HL-60 (cell line): ENCODE results near the gene PTPN9.

Source experiments
- DNase-seq, 2 experiments: peaks; one replicate each; pipeline ENCODE4 v3.0.0-alpha.2; 2010 to 2020; ENCODE audit warnings: low read depth in 1 of 2, low spot score in 1 of 2
- H3K27ac ChIP-seq: fragments of 250-450 bp; sonication (Bioruptor Pico); replicated peaks from 2 replicates; pipeline ENCODE4 v1.5.1; 2020; ENCODE audit warnings: mild to moderate bottlenecking, moderate library complexity
- H3K27me3 ChIP-seq: fragments of 250-450 bp; sonication (Bioruptor Pico); 2 replicates; pipeline ENCODE4 v1.5.1; 2021; ENCODE audit warnings: mild to moderate bottlenecking, moderate library complexity; ENCODE audit not compliant: insufficient read depth, poor library complexity, severe bottlenecking
- H3K4me3 ChIP-seq: replicated peaks from 2 replicates; pipeline ENCODE4 v1.5.1; 2011; ENCODE audit warnings: mild to moderate bottlenecking, control low read depth, low read length; ENCODE audit not compliant: insufficient read depth
- CTCF ChIP-seq: IDR thresholded peaks from one replicate; pipeline ENCODE4 v1.5.1; 2011; ENCODE audit warnings: low read length, control low read depth, inconsistent platforms; ENCODE audit not compliant: insufficient read depth
- GABPA ChIP-seq: IDR thresholded peaks from 2 replicates; pipeline ENCODE4 v1.6.1; 2012; ENCODE audit warnings: low read depth
- POLR2AphosphoS5 ChIP-seq: IDR thresholded peaks from 2 replicates; pipeline ENCODE4 v1.6.1; 2012; ENCODE audit warnings: low read depth
- REST ChIP-seq: IDR thresholded peaks from 2 replicates; pipeline ENCODE4 v1.6.1; 2012; ENCODE audit warnings: low read depth; ENCODE audit not compliant: insufficient replicate concordance
- SPI1 ChIP-seq: IDR thresholded peaks from 2 replicates; pipeline ENCODE4 v1.6.1; 2012; ENCODE audit warnings: low read depth, mild to moderate bottlenecking, borderline replicate concordance

The PTPN9 gene

GRCh38 chr15:75416584-75416983 lies 162.5 kb downstream of the PTPN9 start:
- H3K27me3 ChIP-seq = no peaks in the 10 kb centered on the region
- no peak overlapping the region for H3K4me3 ChIP-seq
- H3K27ac ChIP-seq = no peak overlapping the region
- no peak for DNase-seq
- TF ChIP-seq GABPA = no peak
- TF ChIP-seq POLR2AphosphoS5 = no peak
- no peak for TF ChIP-seq REST
- no peak for TF ChIP-seq SPI1
- TF ChIP-seq CTCF = no peak
